IMR-90 (cell line): Measurements from ENCODE around the gene LHFPL3. TPM values are rescaled to one million over a fixed set of nuclear protein-coding genes. Genes with fewer than 3 reads are reported as not detected.
A peak's percentile ranks its signal among the peaks of the same experiment; 100 is the strongest.

Source experiments
- ATAC-seq: fragments of 200-7000 bp; cut with Tn5 transposase; 2 replicates; pipeline ENCODE4 v1.9.1; 2020; ENCODE audit warnings: low read depth, mild to moderate bottlenecking, moderate library complexity
- BruUV-seq: library from RNA; stranded (reverse); fragments of 400-500 nt; replicated peaks from 2 replicates; lab custom pipeline; 2021; lab: Mats Ljungman, UMichigan
- CTCF ChIA-PET: fragments of 300-600 bp; formaldehyde crosslinking; extraction: SDS; loops from one replicate; lab custom pipeline; 2021; ENCODE audit warnings: antibody characterized with exemption; lab: Yijun Ruan, JAX
- POLR2A ChIA-PET: fragments of 300-600 bp; sonication (Branson Sonifier 250); formaldehyde crosslinking; loops from one replicate; lab custom pipeline; 2022; ENCODE audit warnings: antibody characterized with exemption; ENCODE audit not compliant: unreplicated experiment; lab: Charles Lee
- DNase-seq: peaks from one replicate; pipeline ENCODE4 v3.0.0; 2013
- H2AFZ ChIP-seq: replicated peaks from 2 replicates; pipeline ENCODE3; 2013; ENCODE audit warnings: low read length, mild to moderate bottlenecking; ENCODE audit not compliant: poor library complexity
- H2AK5ac ChIP-seq: 2 replicates; pipeline ENCODE4 v1.6.1; 2013; ENCODE audit warnings: low read depth, low read length, inconsistent platforms
- H2AK9ac ChIP-seq: replicated peaks from 2 replicates; pipeline ENCODE3; 2013; ENCODE audit warnings: mild to moderate bottlenecking, low read depth, low read length, moderate library complexity; ENCODE audit not compliant: poor library complexity
- H2BK120ac ChIP-seq: 2 replicates; pipeline ENCODE4 v1.6.1; 2013; ENCODE audit warnings: low read depth, low read length, inconsistent platforms
- H2BK15ac ChIP-seq: 3 replicates; pipeline ENCODE4 v1.6.1; 2013; ENCODE audit warnings: low read depth, low read length, inconsistent platforms
- H2BK20ac ChIP-seq: 2 replicates; pipeline ENCODE4 v1.6.1; 2013; ENCODE audit warnings: low read depth, mild to moderate bottlenecking, inconsistent platforms, low read length, moderate library complexity
- H2BK5ac ChIP-seq: 2 replicates; pipeline ENCODE4 v1.6.1; 2013; ENCODE audit warnings: mild to moderate bottlenecking, low read depth, low read length, inconsistent platforms; ENCODE audit not compliant: poor library complexity, severe bottlenecking
- H3K14ac ChIP-seq: replicated peaks from 2 replicates; pipeline ENCODE4 v1.6.1; 2013; ENCODE audit warnings: low read depth, low read length, inconsistent platforms
- H3K18ac ChIP-seq: 2 replicates; pipeline ENCODE4 v1.6.1; 2013; ENCODE audit warnings: low read depth, low read length, control low read depth
- H3K23ac ChIP-seq: 2 replicates; pipeline ENCODE4 v1.6.1; 2013; ENCODE audit warnings: low read depth, low read length, inconsistent platforms
- H3K27ac ChIP-seq: 2 replicates; pipeline ENCODE4 v1.5.1; 2013; ENCODE audit warnings: mild to moderate bottlenecking, control low read depth, low read length; ENCODE audit not compliant: insufficient read depth
- H3K27me3 ChIP-seq: 2 replicates; pipeline ENCODE4 v1.6.1; 2013; ENCODE audit warnings: low read length; ENCODE audit not compliant: control insufficient read depth, insufficient read depth
- H3K36me3 ChIP-seq: 2 replicates; pipeline ENCODE4 v1.6.1; 2013; ENCODE audit warnings: low read length, mixed read lengths; ENCODE audit not compliant: control insufficient read depth, insufficient read depth
- H3K4ac ChIP-seq: 2 replicates; pipeline ENCODE4 v1.6.1; 2013; ENCODE audit warnings: low read depth, low read length, inconsistent platforms
- H3K4me1 ChIP-seq: 2 replicates; pipeline ENCODE4 v1.6.1; 2013; ENCODE audit warnings: low read length, mixed read lengths; ENCODE audit not compliant: control insufficient read depth, insufficient read depth
- H3K4me2 ChIP-seq: 2 replicates; pipeline ENCODE4 v1.6.1; 2013; ENCODE audit warnings: low read depth, mild to moderate bottlenecking, control low read depth, low read length, moderate library complexity
- H3K4me3 ChIP-seq: 2 replicates; pipeline ENCODE4 v1.5.1; 2013; ENCODE audit warnings: low read depth, mild to moderate bottlenecking, control low read depth, low read length, moderate library complexity; ENCODE audit not compliant: insufficient read depth
- H3K56ac ChIP-seq: 2 replicates; pipeline ENCODE4 v1.6.1; 2013; ENCODE audit warnings: low read length, inconsistent platforms; ENCODE audit not compliant: insufficient read depth; ENCODE audit errors: extremely low read depth
- H3K79me1 ChIP-seq, 2 experiments: 2 replicates each; pipeline ENCODE4 v1.6.1; 2013; ENCODE audit warnings: low read length in 2 of 2, inconsistent platforms in 1 of 2, low read depth in 1 of 2
- H3K9ac ChIP-seq: 2 replicates; pipeline ENCODE4 v1.6.1; 2013; ENCODE audit warnings: low read depth, low read length, control low read depth
- H3K9me1 ChIP-seq: 2 replicates; pipeline ENCODE4 v1.6.1; 2013; ENCODE audit warnings: low read length, inconsistent platforms; ENCODE audit not compliant: insufficient read depth
- H3K9me3 ChIP-seq: 2 replicates; pipeline ENCODE4 v1.6.1; 2013; ENCODE audit warnings: low read length; ENCODE audit not compliant: control insufficient read depth, insufficient read depth
- H4K20me1 ChIP-seq: 2 replicates; pipeline ENCODE4 v1.6.1; 2013; ENCODE audit warnings: low read length, inconsistent platforms; ENCODE audit not compliant: insufficient read depth
- H4K5ac ChIP-seq: 2 replicates; pipeline ENCODE4 v1.6.1; 2013; ENCODE audit warnings: mild to moderate bottlenecking, low read depth, low read length, control low read depth
- H4K8ac ChIP-seq, 2 experiments: 2 replicates each; pipeline ENCODE4 v1.6.1; 2013; ENCODE audit warnings: low read depth in 2 of 2, low read length in 2 of 2, control low read depth in 1 of 2, inconsistent platforms in 1 of 2
- H4K91ac ChIP-seq: 2 replicates; pipeline ENCODE4 v1.6.1; 2013; ENCODE audit warnings: low read depth, low read length, inconsistent platforms; ENCODE audit not compliant: insufficient read depth
- BHLHE40 ChIP-seq: fragments of 150-350 bp; IDR thresholded peaks from 2 replicates; pipeline ENCODE4 v1.6.1; 2016; ENCODE audit warnings: mild to moderate bottlenecking, low read depth, low read length
- CHD1 ChIP-seq: IDR thresholded peaks from 2 replicates; pipeline ENCODE4 v1.6.1; 2012; ENCODE audit warnings: low read depth, low read length, improper control_type of control experiment
- MAZ ChIP-seq: IDR thresholded peaks from 2 replicates; pipeline ENCODE4 v1.6.1; 2012; ENCODE audit warnings: low read depth, mild to moderate bottlenecking, low read length, improper control_type of control experiment, moderate library complexity, borderline replicate concordance
- NFE2L2 ChIP-seq: fragments of 150-350 bp; IDR thresholded peaks from 2 replicates; pipeline ENCODE4 v1.6.1; 2016; ENCODE audit warnings: low read depth, mild to moderate bottlenecking, low read length
- POLR2A ChIP-seq: IDR thresholded peaks from 2 replicates; pipeline ENCODE4 v1.6.1; 2012; ENCODE audit warnings: mild to moderate bottlenecking, low read depth, low read length
- RCOR1 ChIP-seq: IDR thresholded peaks from 2 replicates; pipeline ENCODE4 v1.6.1; 2012; ENCODE audit warnings: mild to moderate bottlenecking, low read length, improper control_type of control experiment; ENCODE audit not compliant: insufficient replicate concordance
- RFX5 ChIP-seq: IDR thresholded peaks from 2 replicates; pipeline ENCODE4 v1.8.0; 2012; ENCODE audit warnings: low read depth, mild to moderate bottlenecking, low read length, moderate library complexity
- WGBS, 2 experiments: methylation state at CpG; one replicate each; pipeline versions ENCODE4 v1.1.5 to v1.1.7; 2013; ENCODE audit warnings: missing lambda C conversion rate in 2 of 2; ENCODE audit not compliant: insufficient read length in 1 of 2; ENCODE audit errors: extremely low coverage in 2 of 2; 5-methylcytosine and 5-hydroxymethylcytosine counted together
- dilution Hi-C: fragments of 300-500 bp; cut with HindIII; formaldehyde crosslinking; loops from one replicate; pipeline ENCODE4 v1.14.3; 2018; ENCODE audit warnings: low sequenced_read_pairs; ENCODE audit not compliant: unreplicated experiment
- in situ Hi-C: fragments of 300-500 bp; cut with MboI; formaldehyde crosslinking; loops from 3 replicates; pipeline ENCODE4 v1.14.3; 2019; ENCODE audit warnings: low sequenced_read_pairs, inconsistent platforms, mixed read lengths
- intact Hi-C: fragments of 100-400 bp; cut with micrococcal nuclease; formaldehyde crosslinking; loops from 2 replicates; pipeline ENCODE4 v1.10.0; 2022
- polyA plus RNA-seq, 3 experiments: library from polyadenylated mRNA; depleted of rRNA; stranded (reverse); fragments of >200 nt; gene quantifications; 2 replicates each; pipeline ENCODE4 v1.2.3, GENCODE V29; 2012; ENCODE audit warnings: low replicate concordance in 1 of 3
- total RNA-seq: library from RNA; depleted of rRNA; stranded (reverse); fragments of >200 nt; gene quantifications from 2 replicates; pipeline ENCODE4 v1.2.3, GENCODE V29; 2012
- TF ChIP-seq, protein P1 (sequence below): fragments of 150-350 bp; IDR thresholded peaks from 2 replicates; pipeline ENCODE4 v1.6.1; 2016; ENCODE audit warnings: low read depth, mild to moderate bottlenecking, low read length, moderate library complexity, borderline replicate concordance

Gene LHFPL3
- total and polyA plus RNA-seq, 2 of the 4 experiments (the other 2 are of a cell fraction), result not detected

DNA sequence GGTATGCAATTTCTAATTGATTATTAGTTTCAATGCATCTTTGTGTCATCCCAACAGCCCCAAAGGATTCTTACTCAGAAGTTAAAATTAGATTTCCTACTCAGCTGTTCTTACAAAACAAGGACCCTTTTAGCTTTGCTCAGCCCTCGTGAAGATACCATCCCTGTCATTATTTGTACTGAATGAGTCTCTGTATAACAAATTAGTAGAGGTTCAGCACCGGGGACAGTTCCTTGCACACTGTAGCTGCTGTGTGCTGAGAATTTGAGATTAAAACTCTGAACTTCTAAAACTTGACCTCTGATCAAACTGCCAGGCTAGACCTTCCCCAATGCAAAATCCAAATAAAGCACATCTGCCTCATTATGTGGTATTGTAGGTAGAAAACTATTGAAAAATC is 299.1 kb downstream of the LHFPL3 start:
- intact Hi-C loops (no loop called here), in situ Hi-C loops (no loop called here), dilution Hi-C loops (no loop called here)
- POLR2A ChIA-PET, result no interaction called here
- Histone ChIP-seq H4K20me1 (no peaks in the 10 kb centered on the region), H4K5ac (no peak overlapping the region), H3K9ac (no peak overlapping the region), H3K4me1 (no peaks in the 10 kb centered on the region), H2BK120ac (no peak overlapping the region), H3K9me1 (no peaks in the 10 kb centered on the region), H3K79me1 (no peaks in the 10 kb centered on the region), H2AFZ (no peak overlapping the region), H2AK5ac (no peak overlapping the region), H3K4me2 (no peak overlapping the region), H3K27me3 (no peaks in the 10 kb centered on the region), H3K23ac (no peak overlapping the region), H3K14ac (no peak overlapping the region), H4K91ac (no peak overlapping the region), H2AK9ac (no peak overlapping the region), H2BK5ac (no peak overlapping the region), H3K9me3 (peaks cover 1% of the 10 kb centered on the region; the same call in 1 of the 2 replicates), H3K4ac (no peak overlapping the region), H3K56ac (no peak overlapping the region), H2BK20ac (no peak overlapping the region), H3K36me3 (no peaks in the 10 kb centered on the region), H2BK15ac (no peak overlapping the region), H3K27ac (no peak overlapping the region), H4K8ac (no peak overlapping the region), H3K18ac (no peak overlapping the region), H3K4me3 (no peak overlapping the region)
- TF ChIP-seq NFE2L2 (no peak), MAZ (no peak), POLR2A (no peak), BHLHE40 (no peak), RFX5 (no peak), CHD1 (no peak), RCOR1 (no peak)
- TF ChIP-seq, protein P1, sequence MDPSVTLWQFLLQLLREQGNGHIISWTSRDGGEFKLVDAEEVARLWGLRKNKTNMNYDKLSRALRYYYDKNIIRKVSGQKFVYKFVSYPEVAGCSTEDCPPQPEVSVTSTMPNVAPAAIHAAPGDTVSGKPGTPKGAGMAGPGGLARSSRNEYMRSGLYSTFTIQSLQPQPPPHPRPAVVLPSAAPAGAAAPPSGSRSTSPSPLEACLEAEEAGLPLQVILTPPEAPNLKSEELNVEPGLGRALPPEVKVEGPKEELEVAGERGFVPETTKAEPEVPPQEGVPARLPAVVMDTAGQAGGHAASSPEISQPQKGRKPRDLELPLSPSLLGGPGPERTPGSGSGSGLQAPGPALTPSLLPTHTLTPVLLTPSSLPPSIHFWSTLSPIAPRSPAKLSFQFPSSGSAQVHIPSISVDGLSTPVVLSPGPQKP, result no peak
- ATAC-seq, result no peak; the same call in 1 of the 2 replicates
- peak; percentile 9 for DNase-seq
- BruUV-seq, result no TSS peak
- no CpG with 5 or more reads among the region's 2 CpGs for WGBS, 2 experiments
- CTCF ChIA-PET, result no interaction called here
